Astrocyte of the cerebellum (primary cell): Measurements from ENCODE around the gene WLS.
"Not testable (repeated sequence)": the region's sequence is repeated elsewhere in the genome, so short reads cannot be mapped to it uniquely, and the experiment has no call there.

ENCODE experiments used
- DNase-seq: peaks from one replicate; pipeline ENCODE4 v3.0.0-alpha.2; 2011; ENCODE audit warnings: low read depth
- H3K4me3 ChIP-seq: 2 replicates; pipeline ENCODE4 v1.5.1; 2011; ENCODE audit warnings: mild to moderate bottlenecking, low read depth, low read length, moderate library complexity
- CTCF ChIP-seq: IDR thresholded peaks from 2 replicates; pipeline ENCODE4 v1.5.1; 2012; ENCODE audit warnings: low read length, low read depth, moderate library complexity, mild to moderate bottlenecking; ENCODE audit errors: missing control alignments
- in situ Hi-C: cut with HindIII; loops from 2 replicates; pipeline ENCODE4 v1.10.0; 2017; ENCODE audit warnings: low sequenced_read_pairs

The WLS gene

GRCh38 chr1:68271596-68271995 is 39.3 kb upstream of the WLS start:
- no peak for DNase-seq
- no peak overlapping the region for H3K4me3 ChIP-seq
- in situ Hi-C loops = no loop called here
- no peak for TF ChIP-seq CTCF

- H3K4me3 ChIP-seq = no peak overlapping the region
- in situ Hi-C loops = no loop called here
- no peak for TF ChIP-seq CTCF
- DNase-seq = no peak
These were observed 38.6 kb upstream of the WLS start for GRCh38 chr1:68270951-68271350.

GRCh38 chr1:68269637-68270430 is 37.5 kb upstream of the WLS start:
- in situ Hi-C loops = no loop called here
- H3K4me3 ChIP-seq = no peak overlapping the region
- no peak for DNase-seq
- TF ChIP-seq CTCF = no peak

GRCh38 chr1:68268896-68269483 is 36.7 kb upstream of the WLS start:
- no peak for TF ChIP-seq CTCF
- no peak overlapping the region for H3K4me3 ChIP-seq
- in situ Hi-C loops = no loop called here
- no peak for DNase-seq

- H3K4me3 ChIP-seq, DNase-seq, in situ Hi-C loops: not testable (repeated sequence)
These were observed 24.5 kb upstream of the WLS start for GRCh38 chr1:68256824-68257223.

- in situ Hi-C loops = no loop called here
- DNase-seq = no peak
- H3K4me3 ChIP-seq = no peak overlapping the region
- TF ChIP-seq CTCF = no peak
These were observed 23.0 kb upstream of the WLS start for GRCh38 chr1:68255301-68255700.

- DNase-seq = no peak
- in situ Hi-C loops = no loop called here
- H3K4me3 ChIP-seq = no peak overlapping the region
- no peak for TF ChIP-seq CTCF
These were observed 22.4 kb upstream of the WLS start for GRCh38 chr1:68254667-68255226.
